HL-60 (cell line): ENCODE results near the gene CACNA1C.
A peak's percentile ranks its signal among the peaks of the same experiment; 100 is the strongest.

Experiments
- DNase-seq, 2 experiments: peaks; one replicate each; pipeline ENCODE4 v3.0.0-alpha.2; 2010 to 2020; ENCODE audit warnings: low read depth in 1 of 2, low spot score in 1 of 2
- H3K27ac ChIP-seq: fragments of 250-450 bp; sonication (Bioruptor Pico); replicated peaks from 2 replicates; pipeline ENCODE4 v1.5.1; 2020; ENCODE audit warnings: mild to moderate bottlenecking, moderate library complexity
- H3K27me3 ChIP-seq: fragments of 250-450 bp; sonication (Bioruptor Pico); 2 replicates; pipeline ENCODE4 v1.5.1; 2021; ENCODE audit warnings: mild to moderate bottlenecking, moderate library complexity; ENCODE audit not compliant: insufficient read depth, poor library complexity, severe bottlenecking
- H3K4me3 ChIP-seq: replicated peaks from 2 replicates; pipeline ENCODE4 v1.5.1; 2011; ENCODE audit warnings: mild to moderate bottlenecking, control low read depth, low read length; ENCODE audit not compliant: insufficient read depth
- CTCF ChIP-seq: IDR thresholded peaks from one replicate; pipeline ENCODE4 v1.5.1; 2011; ENCODE audit warnings: low read length, control low read depth, inconsistent platforms; ENCODE audit not compliant: insufficient read depth
- GABPA ChIP-seq: IDR thresholded peaks from 2 replicates; pipeline ENCODE4 v1.6.1; 2012; ENCODE audit warnings: low read depth
- POLR2AphosphoS5 ChIP-seq: IDR thresholded peaks from 2 replicates; pipeline ENCODE4 v1.6.1; 2012; ENCODE audit warnings: low read depth
- SPI1 ChIP-seq: IDR thresholded peaks from 2 replicates; pipeline ENCODE4 v1.6.1; 2012; ENCODE audit warnings: low read depth, mild to moderate bottlenecking, borderline replicate concordance
- TF ChIP-seq, protein P1 (sequence below): IDR thresholded peaks from 2 replicates; pipeline ENCODE4 v1.6.1; 2012; ENCODE audit warnings: low read depth; ENCODE audit not compliant: insufficient replicate concordance

Gene CACNA1C

DNA sequence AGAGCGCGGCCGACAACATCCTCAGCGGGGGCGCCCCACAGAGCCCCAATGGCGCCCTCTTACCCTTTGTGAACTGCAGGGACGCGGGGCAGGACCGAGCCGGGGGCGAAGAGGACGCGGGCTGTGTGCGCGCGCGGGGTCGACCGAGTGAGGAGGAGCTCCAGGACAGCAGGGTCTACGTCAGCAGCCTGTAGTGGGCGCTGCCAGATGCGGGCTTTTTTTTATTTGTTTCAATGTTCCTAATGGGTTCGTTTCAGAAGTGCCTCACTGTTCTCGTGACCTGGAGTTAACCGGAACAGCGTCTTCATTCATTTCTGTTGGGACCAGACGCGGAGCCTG lies 638.2 kb downstream of the CACNA1C start:
- Histone ChIP-seq H3K4me3 (peak overlapping the region; percentile 26), H3K27ac (peak overlapping the region; percentile 79), H3K27me3 (no peaks in the 10 kb centered on the region)
- no peak for TF ChIP-seq SPI1
- TF ChIP-seq CTCF: no peak
- TF ChIP-seq, protein P1, sequence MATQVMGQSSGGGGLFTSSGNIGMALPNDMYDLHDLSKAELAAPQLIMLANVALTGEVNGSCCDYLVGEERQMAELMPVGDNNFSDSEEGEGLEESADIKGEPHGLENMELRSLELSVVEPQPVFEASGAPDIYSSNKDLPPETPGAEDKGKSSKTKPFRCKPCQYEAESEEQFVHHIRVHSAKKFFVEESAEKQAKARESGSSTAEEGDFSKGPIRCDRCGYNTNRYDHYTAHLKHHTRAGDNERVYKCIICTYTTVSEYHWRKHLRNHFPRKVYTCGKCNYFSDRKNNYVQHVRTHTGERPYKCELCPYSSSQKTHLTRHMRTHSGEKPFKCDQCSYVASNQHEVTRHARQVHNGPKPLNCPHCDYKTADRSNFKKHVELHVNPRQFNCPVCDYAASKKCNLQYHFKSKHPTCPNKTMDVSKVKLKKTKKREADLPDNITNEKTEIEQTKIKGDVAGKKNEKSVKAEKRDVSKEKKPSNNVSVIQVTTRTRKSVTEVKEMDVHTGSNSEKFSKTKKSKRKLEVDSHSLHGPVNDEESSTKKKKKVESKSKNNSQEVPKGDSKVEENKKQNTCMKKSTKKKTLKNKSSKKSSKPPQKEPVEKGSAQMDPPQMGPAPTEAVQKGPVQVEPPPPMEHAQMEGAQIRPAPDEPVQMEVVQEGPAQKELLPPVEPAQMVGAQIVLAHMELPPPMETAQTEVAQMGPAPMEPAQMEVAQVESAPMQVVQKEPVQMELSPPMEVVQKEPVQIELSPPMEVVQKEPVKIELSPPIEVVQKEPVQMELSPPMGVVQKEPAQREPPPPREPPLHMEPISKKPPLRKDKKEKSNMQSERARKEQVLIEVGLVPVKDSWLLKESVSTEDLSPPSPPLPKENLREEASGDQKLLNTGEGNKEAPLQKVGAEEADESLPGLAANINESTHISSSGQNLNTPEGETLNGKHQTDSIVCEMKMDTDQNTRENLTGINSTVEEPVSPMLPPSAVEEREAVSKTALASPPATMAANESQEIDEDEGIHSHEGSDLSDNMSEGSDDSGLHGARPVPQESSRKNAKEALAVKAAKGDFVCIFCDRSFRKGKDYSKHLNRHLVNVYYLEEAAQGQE: no peak
- no peak for TF ChIP-seq POLR2AphosphoS5
- no peak for TF ChIP-seq GABPA
- DNase-seq: peak in 1 of 2 experiments; percentile 52

- TF ChIP-seq CTCF (no peak), GABPA (peak; percentile 34; the same call in 1 of the 2 replicates), SPI1 (no peak), POLR2AphosphoS5 (0 out of 2 replicates have a peak, but pooled peaks have one; percentile 33)
- TF ChIP-seq, protein P1: no peak
- H3K27ac ChIP-seq: peak overlapping the region; percentile 79
- DNase-seq: peak in 1 of 2 experiments; percentile 37
- peak overlapping the region; percentile 26 for H3K4me3 ChIP-seq
- H3K27me3 ChIP-seq: no peaks in the 10 kb centered on the region
These were observed 638.7 kb downstream of the CACNA1C start for GRCh38 chr12:2691345-2692071.

GRCh38 chr12:2692080-2692479 lies 639.3 kb downstream of the CACNA1C start:
- no peak for TF ChIP-seq POLR2AphosphoS5
- no peak for TF ChIP-seq CTCF
- TF ChIP-seq, protein P1: no peak
- TF ChIP-seq GABPA: no peak
- TF ChIP-seq SPI1: no peak
- Histone ChIP-seq H3K27ac (peak overlapping the region; percentile 79), H3K4me3 (no peak overlapping the region), H3K27me3 (no peaks in the 10 kb centered on the region)
- no peak for DNase-seq
